H9 (cell line): ENCODE measurements around the gene DACT3. TPM values are rescaled to one million over a fixed set of nuclear protein-coding genes. Genes with fewer than 3 reads are reported as not detected.

Source experiments
- DNase-seq: peaks from one replicate; pipeline ENCODE4 v3.0.0-alpha.2; 2017
- H2AFZ ChIP-seq: one replicate; pipeline ENCODE4 v1.6.1; 2013; ENCODE audit warnings: mild to moderate bottlenecking, low read length, control low read depth, moderate library complexity
- H2AK5ac ChIP-seq: 2 replicates; pipeline ENCODE4 v1.6.1; 2013; ENCODE audit warnings: low read length, control low read depth, mixed read lengths; ENCODE audit not compliant: insufficient read length
- H2BK120ac ChIP-seq: one replicate; pipeline ENCODE4 v1.6.1; 2013; ENCODE audit warnings: low read depth, mild to moderate bottlenecking, low read length, control low read depth, inconsistent platforms; ENCODE audit not compliant: poor library complexity, severe bottlenecking
- H2BK12ac ChIP-seq: 2 replicates; pipeline ENCODE4 v1.6.1; 2013; ENCODE audit warnings: low read length, control low read depth, mixed read lengths, low read depth; ENCODE audit not compliant: insufficient read length
- H2BK15ac ChIP-seq: 2 replicates; pipeline ENCODE4 v1.6.1; 2013; ENCODE audit warnings: low read depth, low read length, control low read depth
- H2BK20ac ChIP-seq: one replicate; pipeline ENCODE4 v1.6.1; 2013; ENCODE audit warnings: low read depth, mild to moderate bottlenecking, low read length, control low read depth, inconsistent platforms; ENCODE audit not compliant: poor library complexity, severe bottlenecking
- H2BK5ac ChIP-seq: 2 replicates; pipeline ENCODE4 v1.6.1; 2013; ENCODE audit warnings: low read length, control low read depth, mixed read lengths; ENCODE audit not compliant: insufficient read length
- H3K14ac ChIP-seq: 2 replicates; pipeline ENCODE4 v1.6.1; 2013; ENCODE audit warnings: low read length, control low read depth; ENCODE audit not compliant: insufficient read depth
- H3K18ac ChIP-seq: 2 replicates; pipeline ENCODE4 v1.6.1; 2013; ENCODE audit warnings: low read depth, mild to moderate bottlenecking, mixed read lengths, low read length, control low read depth; ENCODE audit not compliant: insufficient read length
- H3K23ac ChIP-seq: 2 replicates; pipeline ENCODE4 v1.6.1; 2013; ENCODE audit warnings: low read length, control low read depth, mixed read lengths, low read depth; ENCODE audit not compliant: insufficient read length
- H3K23me2 ChIP-seq: 2 replicates; pipeline ENCODE4 v1.6.1; 2013; ENCODE audit warnings: low read depth, mild to moderate bottlenecking, mixed read lengths, low read length, control low read depth; ENCODE audit not compliant: insufficient read length, poor library complexity, severe bottlenecking
- H3K27ac ChIP-seq: 2 replicates; pipeline ENCODE4 v1.5.1; 2013; ENCODE audit warnings: low read length, control low read depth, mixed read lengths, low read depth; ENCODE audit not compliant: insufficient read length
- H3K27me3 ChIP-seq: 2 replicates; pipeline ENCODE4 v1.6.1; 2013; ENCODE audit warnings: low read length, control low read depth, inconsistent platforms; ENCODE audit not compliant: insufficient read depth
- H3K4ac ChIP-seq: 2 replicates; pipeline ENCODE4 v1.6.1; 2013; ENCODE audit warnings: low read depth, mild to moderate bottlenecking, control low read depth, inconsistent platforms, low read length, moderate library complexity
- H3K4me1 ChIP-seq: 2 replicates; pipeline ENCODE4 v1.6.1; 2013; ENCODE audit warnings: low read length, control low read depth, inconsistent platforms; ENCODE audit not compliant: insufficient read depth
- H3K4me2 ChIP-seq: 2 replicates; pipeline ENCODE4 v1.6.1; 2013; ENCODE audit warnings: low read length, control low read depth, mixed read lengths; ENCODE audit not compliant: insufficient read length, insufficient read depth
- H3K56ac ChIP-seq: 2 replicates; pipeline ENCODE4 v1.6.1; 2013; ENCODE audit warnings: low read depth, mild to moderate bottlenecking, mixed read lengths, low read length, control low read depth; ENCODE audit not compliant: insufficient read length
- H3K79me1 ChIP-seq: 2 replicates; pipeline ENCODE4 v1.6.1; 2013; ENCODE audit warnings: low read depth, mild to moderate bottlenecking, moderate library complexity, low read length, control low read depth, inconsistent platforms; ENCODE audit not compliant: insufficient read depth, poor library complexity, severe bottlenecking
- H3K79me2 ChIP-seq: 2 replicates; pipeline ENCODE4 v1.6.1; 2013; ENCODE audit warnings: low read length, control low read depth, inconsistent platforms; ENCODE audit not compliant: insufficient read depth
- H3K9ac ChIP-seq: 2 replicates; pipeline ENCODE4 v1.6.1; 2013; ENCODE audit warnings: low read length, control low read depth, mixed read lengths; ENCODE audit not compliant: insufficient read length; ENCODE audit errors: extremely low read depth
- H3K9me3 ChIP-seq: one replicate; pipeline ENCODE4 v1.6.1; 2013; ENCODE audit warnings: low read depth, low read length, inconsistent platforms; ENCODE audit not compliant: control insufficient read depth
- H3T11ph ChIP-seq: one replicate; pipeline ENCODE4 v1.6.1; 2013; ENCODE audit warnings: mild to moderate bottlenecking, low read length, control low read depth, inconsistent platforms
- H4K20me1 ChIP-seq: one replicate; pipeline ENCODE4 v1.6.1; 2013; ENCODE audit not compliant: control insufficient read depth, insufficient read length, insufficient read depth
- H4K5ac ChIP-seq: 2 replicates; pipeline ENCODE4 v1.6.1; 2013; ENCODE audit warnings: low read depth, mild to moderate bottlenecking, mixed read lengths, low read length, control low read depth; ENCODE audit not compliant: insufficient read length
- H4K8ac ChIP-seq: replicated peaks from 2 replicates; pipeline ENCODE4 v1.6.1; 2013; ENCODE audit warnings: low read length, control low read depth, mixed read lengths, low read depth; ENCODE audit not compliant: insufficient read length
- H4K91ac ChIP-seq: 2 replicates; pipeline ENCODE4 v1.6.1; 2013; ENCODE audit warnings: low read depth, mild to moderate bottlenecking, moderate library complexity, mixed read lengths, low read length, control low read depth; ENCODE audit not compliant: insufficient read length
- H3K27ac Mint-ChIP-seq, 3 experiments: 2 replicates in 2 of 3; 3 replicates in 1 of 3; pipeline ENCODE4 v1.8.0; 2020 to 2021; ENCODE audit warnings: mixed read lengths in 3 of 3, mild to moderate bottlenecking in 1 of 3, moderate library complexity in 1 of 3
- H3K27me3 Mint-ChIP-seq: 2 replicates; pipeline ENCODE4 v1.8.0; 2021; ENCODE audit warnings: low read depth, mild to moderate bottlenecking, moderate library complexity, mixed read lengths
- H3K36me3 Mint-ChIP-seq, 3 experiments: 2 replicates in 2 of 3; 3 replicates in 1 of 3; pipeline ENCODE4 v1.8.0; 2020 to 2021; ENCODE audit warnings: low read depth in 3 of 3, mixed read lengths in 3 of 3; ENCODE audit not compliant: insufficient read depth in 1 of 3
- H3K4me1 Mint-ChIP-seq, 2 experiments: 2 replicates each; pipeline ENCODE4 v1.8.0; 2020; ENCODE audit warnings: mixed read lengths in 2 of 2
- H3K4me3 Mint-ChIP-seq, 2 experiments: 2 replicates in 1 of 2; 3 replicates in 1 of 2; pipeline ENCODE4 v1.8.0; 2020 to 2021; ENCODE audit warnings: mild to moderate bottlenecking in 2 of 2, mixed read lengths in 2 of 2, moderate library complexity in 1 of 2
- H3K9me3 Mint-ChIP-seq, 2 experiments: 2 replicates in 1 of 2; 3 replicates in 1 of 2; pipeline ENCODE4 v1.8.0; 2020; ENCODE audit warnings: mild to moderate bottlenecking in 2 of 2, mixed read lengths in 2 of 2, moderate library complexity in 1 of 2
- CTCF ChIP-seq: fragments of 200-600 bp; sonication (generic); conservative IDR thresholded peaks from 3 replicates; pipeline ENCODE4 v1.8.0; 2021; ENCODE audit warnings: antibody characterized with exemption, mild to moderate bottlenecking
- whole genome bisulfite sequencing: extraction: QIAGEN DNeasy Blood & Tissue Kit; methylation state at CpG from one replicate; pipeline ENCODE4 v1.1.7; 2013; ENCODE audit warnings: missing lambda C conversion rate, low lambda C conversion rate, mixed read lengths; ENCODE audit not compliant: insufficient read length; ENCODE audit errors: extremely low coverage; 5-methylcytosine and 5-hydroxymethylcytosine counted together
- total RNA-seq: library from RNA; stranded (reverse); gene quantifications from 2 replicates; pipeline ENCODE4 v1.2.1, GENCODE V29; 2021

DACT3 gene
- total RNA-seq, 1 experiment from 2014 or later: 0.87 TPM

GRCh38 chr19:46620716-46621115 is 40.3 kb downstream of the DACT3 start:
- no peak overlapping the region for H2BK20ac ChIP-seq
- H3K27ac Mint-ChIP-seq: no peak overlapping the region; a peak in 1 of 7 replicates
- H4K8ac ChIP-seq: no peak overlapping the region
- peaks cover 14% of the 10 kb centered on the region for H3K27me3 Mint-ChIP-seq
- no peak overlapping the region for H2AK5ac ChIP-seq
- no peaks in the 10 kb centered on the region; the same call in 1 of the 2 replicates for H3K4me1 ChIP-seq
- no peaks in the 10 kb centered on the region; a peak in 1 of 5 replicates for H3K9me3 Mint-ChIP-seq
- no peak for DNase-seq
- no peaks in the 10 kb centered on the region for H3K36me3 Mint-ChIP-seq
- H3K4ac ChIP-seq: no peak overlapping the region
- WGBS: no CpG with 5 or more reads among the region's 6 CpGs
- no peak overlapping the region for H2AFZ ChIP-seq
- H4K5ac ChIP-seq: no peak overlapping the region
- no peak overlapping the region for H3K4me2 ChIP-seq
- H3K79me1 ChIP-seq: no peaks in the 10 kb centered on the region
- H3K9me3 ChIP-seq: no peaks in the 10 kb centered on the region
- no peak overlapping the region for H2BK5ac ChIP-seq
- H3K9ac ChIP-seq: no peak overlapping the region
- H3K79me2 ChIP-seq: no peaks in the 10 kb centered on the region
- H3K27me3 ChIP-seq: no peaks in the 10 kb centered on the region
- no peak for TF ChIP-seq CTCF
- no peak overlapping the region for H2BK12ac ChIP-seq
- no peak overlapping the region for H3K4me3 Mint-ChIP-seq
- no peak overlapping the region for H3K27ac ChIP-seq
- H2BK15ac ChIP-seq: no peak overlapping the region
- H3K23me2 ChIP-seq: no peaks in the 10 kb centered on the region
- no peak overlapping the region for H3K23ac ChIP-seq
- no peak overlapping the region for H3T11ph ChIP-seq
- H3K56ac ChIP-seq: no peak overlapping the region
- no peak overlapping the region for H3K14ac ChIP-seq
- H3K4me1 Mint-ChIP-seq: peaks cover 9 to 27% of the 10 kb centered on the region in 2 experiments
- no peak overlapping the region for H2BK120ac ChIP-seq
- no peak overlapping the region for H4K91ac ChIP-seq
- no peak overlapping the region for H3K18ac ChIP-seq
- no peaks in the 10 kb centered on the region for H4K20me1 ChIP-seq
